Measurements from ENCODE around the gene RTEL1.

The RTEL1 gene

GRCh38 chr20:63732118-63733095 lies 74.3 kb downstream of the RTEL1 start:
- Histone ChIP-seq H3K79me2 (peaks cover 41% of the 10 kb centered on the region), H3K4me3 (ENCODE audit: low read depth, low read length) (no peak overlapping the region), H3K4me1 (peaks cover 22% of the 10 kb centered on the region), H3K36me3 (ENCODE audit: control insufficient read depth, insufficient read depth, low read length) (no peaks in the 10 kb centered on the region), H3K9me3 (ENCODE audit: control insufficient read depth, low read length) (no peaks in the 10 kb centered on the region), H3K27me3 (ENCODE audit: control insufficient read depth, insufficient read depth, low read length) (no peaks in the 10 kb centered on the region), H2AFZ (no peak overlapping the region), H3K27ac (no peak overlapping the region), H3K4me2 (ENCODE audit: low read length) (no peak overlapping the region), H3K9ac (no peak overlapping the region)
- no peak for TF ChIP-seq CTCF (IDR thresholded peaks at IDR 0.05)

GRCh38 chr20:63733117-63733516 lies 75.0 kb downstream of the RTEL1 start:
- TF ChIP-seq CTCF (IDR thresholded peaks at IDR 0.05), result no peak
- H2AFZ ChIP-seq, result no peak overlapping the region
- H3K4me1 ChIP-seq, result peaks cover 15% of the 10 kb centered on the region
- no peaks in the 10 kb centered on the region for H3K27me3 ChIP-seq (ENCODE audit: control insufficient read depth, insufficient read depth, low read length)
- no peak overlapping the region for H3K4me3 ChIP-seq (ENCODE audit: low read depth, low read length)
- no peak overlapping the region for H3K9ac ChIP-seq
- no peaks in the 10 kb centered on the region for H3K36me3 ChIP-seq (ENCODE audit: control insufficient read depth, insufficient read depth, low read length)
- H3K79me2 ChIP-seq, result peaks cover 41% of the 10 kb centered on the region
- H3K4me2 ChIP-seq (ENCODE audit: low read length), result no peak overlapping the region
- H3K9me3 ChIP-seq (ENCODE audit: control insufficient read depth, low read length), result no peaks in the 10 kb centered on the region
- H3K27ac ChIP-seq, result no peak overlapping the region

- Histone ChIP-seq H3K9ac (no peak overlapping the region), H3K27ac (no peak overlapping the region), H3K36me3 (ENCODE audit: control insufficient read depth, insufficient read depth, low read length) (no peaks in the 10 kb centered on the region), H3K4me2 (ENCODE audit: low read length) (no peak overlapping the region), H3K4me1 (peaks cover 11% of the 10 kb centered on the region), H3K79me2 (peaks cover 41% of the 10 kb centered on the region), H3K9me3 (ENCODE audit: control insufficient read depth, low read length) (no peaks in the 10 kb centered on the region), H3K27me3 (ENCODE audit: control insufficient read depth, insufficient read depth, low read length) (no peaks in the 10 kb centered on the region), H2AFZ (no peak overlapping the region), H3K4me3 (ENCODE audit: low read depth, low read length) (no peak overlapping the region)
- TF ChIP-seq CTCF (IDR thresholded peaks at IDR 0.05), result no peak
Observed at GRCh38 chr20:63733579-63734081, 75.5 kb downstream of the RTEL1 start.

GRCh38 chr20:63734111-63734945 lies 76.2 kb downstream of the RTEL1 start:
- H3K27ac ChIP-seq, result no peak overlapping the region
- H3K4me1 ChIP-seq, result peaks cover 7% of the 10 kb centered on the region
- H3K79me2 ChIP-seq, result peaks cover 38% of the 10 kb centered on the region
- H3K9me3 ChIP-seq (ENCODE audit: control insufficient read depth, low read length), result no peaks in the 10 kb centered on the region
- no peaks in the 10 kb centered on the region for H3K27me3 ChIP-seq (ENCODE audit: control insufficient read depth, insufficient read depth, low read length)
- H3K4me2 ChIP-seq (ENCODE audit: low read length), result no peak overlapping the region
- H3K9ac ChIP-seq, result no peak overlapping the region
- no peak for TF ChIP-seq CTCF (IDR thresholded peaks at IDR 0.05)
- no peak overlapping the region for H2AFZ ChIP-seq
- no peaks in the 10 kb centered on the region for H3K36me3 ChIP-seq (ENCODE audit: control insufficient read depth, insufficient read depth, low read length)
- H3K4me3 ChIP-seq (ENCODE audit: low read depth, low read length), result no peak overlapping the region
